B cell (primary cell): Measurements from ENCODE around the gene IVL.

Experiments used
- EZH2 ChIP-seq: IDR thresholded peaks from 2 replicates; pipeline ENCODE4 v1.6.1; 2012; ENCODE audit warnings: borderline replicate concordance, low read depth, mild to moderate bottlenecking, moderate library complexity, low read length; ENCODE audit not compliant: insufficient read depth, poor library complexity, severe bottlenecking
- TF ChIP-seq, protein P1 (sequence below): fragments of 200-600 bp; IDR thresholded peaks from one replicate; pipeline ENCODE4 v1.8.0; 2022; ENCODE audit warnings: antibody characterized with exemption, mild to moderate bottlenecking

DNA sequence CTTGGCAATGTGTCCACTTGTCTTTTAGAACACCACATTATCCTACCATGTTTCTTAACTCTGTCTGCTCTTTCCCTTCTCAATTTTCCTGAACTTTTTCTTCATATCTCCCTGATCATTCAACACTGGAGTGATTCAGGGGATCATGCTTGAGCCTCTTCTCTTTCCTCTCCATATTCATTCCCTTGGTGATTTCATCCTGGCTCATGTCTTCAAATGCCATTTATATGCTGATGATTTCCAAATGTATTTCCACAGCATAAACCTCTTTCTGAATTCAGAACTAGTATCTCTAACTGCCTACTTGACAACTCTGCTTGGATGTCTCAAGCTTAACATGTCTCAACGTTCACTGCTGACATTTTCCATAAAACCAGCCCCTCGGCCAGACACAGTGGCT, 8.5 kb upstream of the IVL start:
- TF ChIP-seq, protein P1, sequence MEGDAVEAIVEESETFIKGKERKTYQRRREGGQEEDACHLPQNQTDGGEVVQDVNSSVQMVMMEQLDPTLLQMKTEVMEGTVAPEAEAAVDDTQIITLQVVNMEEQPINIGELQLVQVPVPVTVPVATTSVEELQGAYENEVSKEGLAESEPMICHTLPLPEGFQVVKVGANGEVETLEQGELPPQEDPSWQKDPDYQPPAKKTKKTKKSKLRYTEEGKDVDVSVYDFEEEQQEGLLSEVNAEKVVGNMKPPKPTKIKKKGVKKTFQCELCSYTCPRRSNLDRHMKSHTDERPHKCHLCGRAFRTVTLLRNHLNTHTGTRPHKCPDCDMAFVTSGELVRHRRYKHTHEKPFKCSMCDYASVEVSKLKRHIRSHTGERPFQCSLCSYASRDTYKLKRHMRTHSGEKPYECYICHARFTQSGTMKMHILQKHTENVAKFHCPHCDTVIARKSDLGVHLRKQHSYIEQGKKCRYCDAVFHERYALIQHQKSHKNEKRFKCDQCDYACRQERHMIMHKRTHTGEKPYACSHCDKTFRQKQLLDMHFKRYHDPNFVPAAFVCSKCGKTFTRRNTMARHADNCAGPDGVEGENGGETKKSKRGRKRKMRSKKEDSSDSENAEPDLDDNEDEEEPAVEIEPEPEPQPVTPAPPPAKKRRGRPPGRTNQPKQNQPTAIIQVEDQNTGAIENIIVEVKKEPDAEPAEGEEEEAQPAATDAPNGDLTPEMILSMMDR, result no peak
- TF ChIP-seq EZH2, result no peak
